Nephron progenitor cell (in vitro differentiated cells): Measurements from ENCODE around the gene C3.

Experiments
- DNase-seq: peaks from one replicate; pipeline ENCODE4 v3.0.0; 2021
- H3K27ac Mint-ChIP-seq: 2 replicates; pipeline ENCODE4 v1.8.0; 2021; ENCODE audit warnings: mild to moderate bottlenecking, moderate library complexity, mixed read lengths
- H3K27me3 Mint-ChIP-seq: 2 replicates; pipeline ENCODE4 v1.8.0; 2021; ENCODE audit warnings: mild to moderate bottlenecking, low read depth, mixed read lengths; ENCODE audit not compliant: poor library complexity
- H3K36me3 Mint-ChIP-seq: 2 replicates; pipeline ENCODE4 v1.8.0; 2021; ENCODE audit warnings: low read depth, mixed read lengths
- H3K4me1 Mint-ChIP-seq: 2 replicates; pipeline ENCODE4 v1.8.0; 2021; ENCODE audit warnings: mixed read lengths
- H3K4me3 Mint-ChIP-seq: 2 replicates; pipeline ENCODE4 v1.8.0; 2021; ENCODE audit warnings: mild to moderate bottlenecking, moderate library complexity, mixed read lengths
- H3K9me3 Mint-ChIP-seq: 2 replicates; pipeline ENCODE4 v1.8.0; 2021; ENCODE audit warnings: mild to moderate bottlenecking, moderate library complexity, mixed read lengths
- CTCF ChIP-seq: fragments of 200-600 bp; sonication (generic); IDR thresholded peaks from 2 replicates; pipeline ENCODE4 v1.5.0; 2021; ENCODE audit warnings: antibody characterized with exemption

Gene C3

GRCh38 chr19:6712692-6713670 lies 7.5 kb downstream of the C3 start:
- peaks cover 6% of the 10 kb centered on the region for H3K4me1 Mint-ChIP-seq
- peaks cover 67% of the 10 kb centered on the region for H3K27me3 Mint-ChIP-seq
- H3K9me3 Mint-ChIP-seq, result no peaks in the 10 kb centered on the region
- no peak overlapping the region for H3K4me3 Mint-ChIP-seq
- H3K36me3 Mint-ChIP-seq, result no peaks in the 10 kb centered on the region
- H3K27ac Mint-ChIP-seq, result no peak overlapping the region
- DNase-seq, result no peak
- no peak for TF ChIP-seq CTCF

- DNase-seq, result no peak
- no peaks in the 10 kb centered on the region for H3K9me3 Mint-ChIP-seq
- H3K27ac Mint-ChIP-seq, result no peak overlapping the region
- H3K4me3 Mint-ChIP-seq, result no peak overlapping the region
- no peaks in the 10 kb centered on the region for H3K36me3 Mint-ChIP-seq
- TF ChIP-seq CTCF, result no peak
- peaks cover 68% of the 10 kb centered on the region for H3K27me3 Mint-ChIP-seq
- peaks cover under 1% of the 10 kb centered on the region for H3K4me1 Mint-ChIP-seq
Measured at GRCh38 chr19:6712231-6712630, 8.2 kb downstream of the C3 start.

GRCh38 chr19:6711605-6712004 lies 8.8 kb downstream of the C3 start:
- Mint-ChIP-seq H3K36me3 (no peaks in the 10 kb centered on the region), H3K27me3 (peaks cover 68% of the 10 kb centered on the region), H3K27ac (no peak overlapping the region), H3K9me3 (no peaks in the 10 kb centered on the region), H3K4me1 (no peaks in the 10 kb centered on the region), H3K4me3 (no peak overlapping the region)
- DNase-seq, result no peak
- TF ChIP-seq CTCF, result no peak

GRCh38 chr19:6711078-6711361 lies 9.4 kb downstream of the C3 start:
- no peak overlapping the region for H3K27ac Mint-ChIP-seq
- TF ChIP-seq CTCF, result no peak
- H3K27me3 Mint-ChIP-seq, result peaks cover 69% of the 10 kb centered on the region

GRCh38 chr19:6710273-6711077 lies 10.0 kb downstream of the C3 start:
- no peak for DNase-seq
- no peak overlapping the region for H3K27ac Mint-ChIP-seq
- H3K27me3 Mint-ChIP-seq, result peaks cover 66% of the 10 kb centered on the region
- no peaks in the 10 kb centered on the region for H3K4me1 Mint-ChIP-seq
- no peaks in the 10 kb centered on the region for H3K9me3 Mint-ChIP-seq
- no peak for TF ChIP-seq CTCF
- no peaks in the 10 kb centered on the region for H3K36me3 Mint-ChIP-seq
- H3K4me3 Mint-ChIP-seq, result no peak overlapping the region

More at GRCh38 chr19:6711078-6711361, 9.4 kb downstream of the C3 start:
- DNase-seq, result no peak
- Mint-ChIP-seq H3K9me3 (no peaks in the 10 kb centered on the region), H3K36me3 (no peaks in the 10 kb centered on the region), H3K4me3 (no peak overlapping the region), H3K4me1 (no peaks in the 10 kb centered on the region)
